ENCODE measurements around the gene NECAB2.

Gene NECAB2

DNA sequence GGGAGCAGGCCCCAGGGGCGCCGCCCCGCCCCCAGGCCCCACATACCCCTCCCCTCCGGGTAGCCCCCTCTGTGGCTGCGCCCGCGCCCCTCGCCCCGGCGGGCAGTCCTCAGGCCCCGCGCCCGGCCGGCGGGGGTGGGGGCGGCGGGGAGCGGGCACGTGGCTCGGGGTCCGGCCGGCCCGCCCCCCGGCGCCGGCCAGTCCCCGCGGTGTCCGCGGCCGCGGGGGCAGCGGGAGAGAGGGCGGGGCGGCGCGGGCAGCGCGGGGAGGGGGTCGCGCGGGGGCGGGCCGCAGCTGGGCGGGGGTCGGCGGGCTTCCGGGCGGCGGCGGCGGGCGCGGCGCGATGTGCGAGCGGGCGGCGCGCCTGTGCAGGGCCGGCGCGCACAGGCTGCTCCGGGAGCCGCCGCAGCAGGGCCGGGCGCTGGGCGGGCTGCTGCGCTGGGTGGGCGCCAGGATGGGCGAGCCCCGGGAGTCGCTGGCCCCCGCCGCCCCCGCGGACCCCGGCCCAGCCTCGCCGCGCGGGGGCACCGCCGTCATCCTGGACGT, 335 bp downstream of the NECAB2 start:
- DNase-seq: no peak

DNA sequence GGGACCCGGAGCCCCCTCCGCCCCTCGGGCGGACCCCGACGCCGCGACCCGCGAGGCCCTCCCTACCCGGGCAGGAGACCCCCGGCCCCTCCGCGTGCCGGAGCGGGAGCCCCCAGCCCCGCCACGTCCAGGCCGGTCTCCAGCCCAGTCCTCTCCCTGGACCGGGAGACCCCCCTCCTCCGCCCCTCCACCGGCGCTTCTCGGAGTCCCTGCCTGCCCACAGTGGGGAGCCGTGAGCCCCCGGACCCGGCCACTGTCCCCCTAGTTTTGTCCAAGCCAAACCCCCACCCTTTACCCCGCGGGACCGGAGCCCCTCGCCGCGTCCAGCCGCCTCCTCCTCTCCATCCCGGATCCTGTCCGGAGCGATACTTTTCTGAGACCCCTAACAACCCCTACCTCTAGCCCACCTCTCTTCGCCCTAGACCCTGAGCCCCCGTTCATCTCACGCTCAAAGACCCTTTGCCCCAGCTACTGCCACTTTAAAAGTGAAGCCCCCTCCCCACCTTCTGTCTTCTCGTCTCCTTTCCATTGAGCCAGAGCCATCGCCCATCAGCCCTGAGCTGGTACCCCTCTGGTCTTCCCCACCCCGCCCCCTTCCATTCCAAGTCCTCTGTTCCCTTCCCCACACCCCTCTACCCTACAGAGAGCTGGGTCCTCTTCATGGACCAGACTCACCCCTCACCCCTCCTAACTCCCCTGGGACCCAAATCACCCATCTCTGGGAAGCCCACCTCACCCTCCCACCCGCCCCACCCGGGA, 1.0 kb downstream of the NECAB2 start:
- DNase-seq: no peak

DNA sequence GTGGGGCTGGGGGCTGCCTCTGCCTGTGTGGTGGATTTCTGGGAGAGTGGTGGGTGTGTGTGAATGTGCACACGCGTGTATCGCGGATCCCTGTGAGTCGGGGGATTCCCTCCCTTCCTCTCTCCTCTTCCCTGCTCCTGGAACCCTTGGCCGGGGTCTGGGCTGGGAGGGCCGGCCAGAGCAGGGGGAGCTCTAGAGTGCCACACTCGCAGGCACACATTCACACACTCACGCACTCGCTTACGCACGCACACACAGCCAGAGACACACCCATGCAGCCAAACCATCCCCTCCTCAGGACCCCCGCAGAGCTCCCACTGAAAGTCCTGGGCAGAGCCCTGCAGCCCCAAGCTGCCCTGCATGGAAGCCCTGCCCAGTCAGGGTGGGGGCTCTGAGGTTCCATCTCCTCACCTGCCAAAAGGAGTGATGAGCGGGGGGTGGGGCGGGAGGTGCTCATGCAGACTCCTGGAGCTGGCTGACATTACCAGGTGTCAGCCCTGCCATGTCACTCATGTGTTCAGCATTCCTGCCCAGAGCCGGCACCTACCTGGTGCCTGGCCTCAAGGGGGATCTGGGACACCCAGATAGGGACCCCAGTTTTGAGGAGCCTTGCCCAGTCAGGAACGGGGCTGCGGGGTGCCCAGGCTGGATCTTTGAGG, 1.9 kb downstream of the NECAB2 start:
- no peak for DNase-seq

DNA sequence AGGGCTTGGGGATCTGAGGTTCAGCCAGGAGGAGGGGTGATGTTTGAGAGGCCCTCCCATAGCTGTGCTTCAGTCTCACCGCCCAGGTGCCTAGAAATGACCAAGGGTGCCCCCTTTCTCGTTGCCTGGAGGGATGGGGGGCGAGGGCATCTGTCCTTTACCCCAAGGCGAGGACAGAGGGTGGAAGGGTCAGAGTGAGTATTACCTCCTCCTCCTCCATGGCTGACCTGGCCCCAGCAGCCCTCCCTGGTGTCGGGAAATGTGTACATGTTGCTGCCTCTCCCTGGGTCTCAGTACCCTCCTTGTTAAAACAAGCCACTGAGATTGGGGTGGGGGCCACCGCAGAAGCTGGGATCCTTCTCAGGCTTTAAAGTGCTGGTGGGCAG, 2.4 kb downstream of the NECAB2 start:
- DNase-seq: no peak

DNA sequence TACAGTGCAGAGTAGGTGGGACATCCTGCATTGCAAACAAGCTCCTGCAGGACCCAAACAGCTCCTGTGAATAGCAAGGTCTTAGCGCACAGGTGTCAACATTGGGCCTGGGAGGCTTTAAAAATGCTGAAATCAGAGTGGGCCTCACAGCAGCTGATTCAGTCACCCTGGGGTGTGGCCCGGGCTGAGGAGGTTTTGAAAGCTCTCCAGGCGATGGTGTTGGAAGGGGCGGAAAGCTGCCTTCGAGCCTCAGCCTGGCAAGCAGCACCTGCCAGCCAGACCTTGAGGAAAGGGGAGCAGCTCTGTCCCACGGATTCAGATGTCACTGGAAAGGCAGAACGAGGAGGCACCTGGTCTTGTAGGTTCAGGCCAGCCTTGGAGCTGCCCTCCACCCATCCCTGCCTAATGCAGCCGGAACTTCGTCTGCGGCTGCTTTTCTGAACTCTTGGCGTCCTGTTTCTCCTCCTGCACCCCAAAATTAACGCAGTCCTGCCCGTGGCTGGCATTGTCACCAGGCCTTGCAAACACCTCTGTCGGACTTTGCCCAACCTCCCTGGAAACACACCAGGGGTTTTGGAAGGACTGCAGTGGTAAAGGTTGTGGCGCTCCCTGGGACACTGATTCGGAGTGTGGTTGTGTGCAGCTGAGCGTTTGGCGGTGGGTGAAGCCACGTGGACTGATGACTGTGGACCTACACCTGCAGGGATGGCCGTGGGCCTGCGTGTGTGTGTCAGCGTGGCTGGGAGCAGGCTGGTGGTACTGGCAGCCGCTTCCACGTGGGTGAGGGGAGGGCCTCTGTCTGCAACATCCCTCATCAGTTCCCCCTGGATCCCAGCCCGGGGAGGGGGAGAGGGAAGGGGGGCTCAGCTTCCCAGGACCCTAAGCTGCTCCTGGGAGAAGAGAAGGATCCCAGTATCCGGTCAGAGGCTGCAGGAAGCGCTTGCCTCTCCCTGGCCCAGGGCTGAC, 3.4 kb downstream of the NECAB2 start:
- DNase-seq: no peak

DNA sequence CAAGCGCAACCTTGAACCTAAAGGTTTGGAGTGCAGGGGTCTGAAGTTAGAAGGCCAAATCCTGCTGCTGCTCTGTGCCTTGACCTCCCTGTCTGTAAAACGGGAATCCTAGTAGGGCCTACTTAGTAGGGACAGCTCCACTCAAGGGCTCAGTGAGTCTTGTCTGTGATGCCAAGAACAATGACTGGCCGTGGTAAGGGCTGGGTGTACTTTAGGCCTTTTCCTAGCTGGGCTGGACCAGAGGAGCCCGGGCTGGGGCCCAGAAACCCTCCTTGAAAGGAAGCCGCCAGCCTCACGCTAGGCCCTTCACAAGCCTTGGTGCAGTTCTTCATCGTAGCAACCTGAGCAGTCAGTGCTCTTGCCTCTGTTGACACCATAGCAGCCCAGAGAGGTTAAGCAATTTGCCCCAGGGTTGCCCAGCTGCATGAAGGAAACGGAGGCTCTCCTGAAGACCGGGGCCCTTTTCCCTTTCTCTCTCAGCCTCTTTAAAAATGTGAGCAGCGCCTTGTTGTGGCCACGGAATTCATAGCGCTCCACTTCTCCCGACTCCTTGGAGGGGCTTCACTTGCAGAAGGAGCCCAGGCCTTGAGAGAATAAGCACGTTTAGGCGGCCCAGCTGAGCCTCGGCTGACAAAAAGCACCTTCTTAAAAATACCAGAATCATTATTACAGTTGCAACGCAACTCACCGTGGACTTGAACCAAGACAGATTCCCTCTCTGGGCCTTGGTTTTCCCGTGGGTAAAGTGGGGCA, 4.4 kb downstream of the NECAB2 start:
- peak; percentile 80 for DNase-seq

DNA sequence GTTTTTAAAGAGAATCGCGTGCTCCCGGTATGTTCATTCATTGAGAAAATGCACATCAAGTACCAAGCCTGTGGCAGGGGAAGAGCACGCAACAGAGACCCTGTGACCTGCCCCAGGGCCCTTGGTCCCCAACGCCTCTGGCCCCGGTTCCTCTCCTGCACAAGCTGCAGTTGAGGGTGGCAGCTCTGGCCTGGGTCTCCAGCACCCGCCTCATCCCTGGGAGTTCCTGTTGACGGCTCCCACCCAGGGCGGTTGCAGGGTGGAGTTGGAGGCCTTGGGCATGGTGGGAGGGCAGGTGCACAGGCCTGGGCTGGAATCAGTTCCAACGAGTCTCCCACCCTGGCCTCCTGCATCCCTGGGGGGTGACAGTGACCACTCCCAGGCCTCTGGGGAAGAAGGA, 5.0 kb downstream of the NECAB2 start:
- DNase-seq: no peak

DNA sequence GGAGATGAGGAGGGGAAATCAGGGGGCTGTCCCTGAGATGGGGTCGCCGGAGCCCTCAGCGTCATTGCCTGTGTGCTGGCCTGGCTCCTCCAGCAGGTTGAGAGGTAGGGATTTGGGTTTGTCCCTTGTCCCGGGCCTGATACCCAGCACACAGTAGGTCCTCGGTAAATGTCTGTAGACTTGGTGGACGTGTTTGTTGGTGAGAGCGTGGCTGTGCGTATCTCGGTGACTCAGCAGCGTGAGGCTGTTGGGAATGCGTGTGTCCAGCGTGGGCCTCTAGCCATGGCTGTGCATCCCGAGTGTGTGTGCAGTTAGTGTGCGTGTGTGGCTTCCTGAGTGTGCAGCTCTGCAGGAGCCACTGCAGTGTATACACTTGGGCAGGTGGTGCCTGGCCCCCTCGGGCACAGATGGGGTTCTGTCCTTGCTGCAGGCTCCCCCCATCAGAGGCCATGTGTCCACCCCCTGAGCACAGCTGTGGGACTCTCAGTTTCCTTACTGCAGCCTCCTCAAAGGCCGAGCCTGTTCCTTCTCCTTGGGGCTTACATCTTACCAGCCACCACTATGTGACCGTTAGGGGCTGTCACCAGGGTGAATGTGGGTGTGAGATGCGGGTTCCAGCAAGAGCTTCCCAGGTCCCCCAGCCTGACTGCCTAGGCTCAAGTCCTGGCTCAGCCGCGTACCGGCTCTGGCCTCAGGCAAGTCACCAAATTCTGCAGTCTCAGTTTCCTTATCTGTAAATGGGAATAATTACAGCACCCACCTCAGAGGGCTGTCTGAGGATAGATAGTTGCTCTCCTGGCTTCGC, 5.7 kb downstream of the NECAB2 start:
- no peak for DNase-seq

DNA sequence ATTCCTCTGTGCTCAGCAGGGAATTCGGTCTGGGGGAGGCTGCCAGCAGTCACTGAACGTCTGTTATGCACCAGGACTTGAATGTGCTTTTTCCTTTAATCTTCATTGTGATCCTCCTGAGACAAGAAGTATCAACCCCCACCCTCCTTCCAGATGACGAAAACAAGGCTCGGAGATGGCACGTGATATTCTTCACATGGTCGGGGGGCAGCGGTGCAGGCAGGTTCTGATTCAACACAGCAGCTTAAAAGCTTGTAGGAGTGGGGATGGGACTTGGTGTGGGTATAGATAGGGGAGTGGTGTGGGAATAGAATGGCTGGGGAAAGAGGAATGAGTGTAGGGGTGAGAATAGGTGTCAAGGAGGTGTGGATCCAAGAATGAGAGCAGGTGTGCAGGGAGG, 6.4 kb downstream of the NECAB2 start:
- DNase-seq: no peak

DNA sequence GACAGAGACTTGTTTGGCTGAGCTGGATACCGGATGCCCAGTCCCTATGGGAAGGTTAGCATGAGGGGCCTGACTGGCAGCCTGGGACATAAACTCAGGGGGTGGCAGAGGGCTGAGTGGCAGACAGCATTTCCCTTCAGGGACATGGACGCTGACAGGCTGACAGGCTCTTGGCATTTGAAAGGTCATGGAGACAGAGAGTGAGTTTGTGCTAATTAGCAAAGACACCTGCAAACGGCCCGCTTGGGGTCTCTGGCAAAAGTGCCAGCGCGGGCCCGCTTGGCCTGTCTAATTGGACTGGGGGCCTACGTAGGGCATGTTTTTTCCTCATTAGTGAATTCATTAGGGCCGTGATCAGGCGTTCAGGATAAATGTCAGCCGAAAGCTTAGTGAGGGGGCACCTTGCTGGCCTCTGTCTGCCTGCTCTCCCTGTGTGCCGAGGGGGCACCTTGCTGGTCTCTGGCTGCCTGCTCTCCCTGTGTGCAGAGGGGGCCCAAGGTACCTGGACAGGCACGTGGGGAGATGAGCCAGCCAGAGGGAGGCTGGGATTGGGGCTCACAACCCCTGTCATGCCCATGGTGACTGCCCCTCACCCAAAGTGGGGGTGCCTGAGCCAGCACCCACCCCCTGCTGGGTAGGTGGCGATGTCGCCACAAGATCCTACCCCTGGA, 7.7 kb downstream of the NECAB2 start:
- no peak for DNase-seq

DNA sequence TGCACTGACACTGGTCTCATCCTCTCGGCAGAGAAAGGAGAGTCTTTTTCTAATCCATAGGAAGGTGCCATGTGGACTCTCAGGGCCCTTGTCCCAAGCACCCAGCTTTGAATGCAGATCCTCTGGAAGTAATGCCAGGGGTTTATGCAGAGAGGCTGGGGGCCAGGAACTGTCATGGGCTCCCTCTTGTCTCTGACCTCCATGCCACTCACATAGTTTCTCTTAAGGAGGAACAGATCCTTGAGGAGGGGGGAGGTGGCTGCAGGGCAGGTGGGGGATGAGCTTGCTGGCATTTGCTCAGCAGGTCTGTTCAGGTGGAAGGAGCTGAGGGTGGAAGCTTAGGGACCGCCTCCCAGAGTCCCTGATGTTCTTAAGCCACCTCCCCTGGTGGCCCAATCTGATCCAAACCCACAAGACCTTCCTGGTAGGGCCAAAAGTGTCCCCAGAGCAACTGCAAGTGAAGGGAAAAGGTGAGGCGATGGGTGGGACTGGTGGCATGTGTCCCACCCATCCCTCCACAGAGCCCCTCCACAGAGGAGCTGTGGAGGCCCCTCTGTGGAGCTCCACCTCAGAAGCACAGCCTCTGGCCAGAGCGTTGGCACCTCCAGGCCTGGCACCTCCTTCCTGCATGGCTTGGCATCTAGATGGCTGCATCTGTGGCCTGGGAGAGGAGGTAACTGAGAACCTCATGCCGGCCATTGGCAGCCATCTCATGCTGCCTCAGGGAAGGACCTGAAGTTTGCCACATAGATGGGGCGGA, 9.2 kb downstream of the NECAB2 start:
- DNase-seq: no peak

DNA sequence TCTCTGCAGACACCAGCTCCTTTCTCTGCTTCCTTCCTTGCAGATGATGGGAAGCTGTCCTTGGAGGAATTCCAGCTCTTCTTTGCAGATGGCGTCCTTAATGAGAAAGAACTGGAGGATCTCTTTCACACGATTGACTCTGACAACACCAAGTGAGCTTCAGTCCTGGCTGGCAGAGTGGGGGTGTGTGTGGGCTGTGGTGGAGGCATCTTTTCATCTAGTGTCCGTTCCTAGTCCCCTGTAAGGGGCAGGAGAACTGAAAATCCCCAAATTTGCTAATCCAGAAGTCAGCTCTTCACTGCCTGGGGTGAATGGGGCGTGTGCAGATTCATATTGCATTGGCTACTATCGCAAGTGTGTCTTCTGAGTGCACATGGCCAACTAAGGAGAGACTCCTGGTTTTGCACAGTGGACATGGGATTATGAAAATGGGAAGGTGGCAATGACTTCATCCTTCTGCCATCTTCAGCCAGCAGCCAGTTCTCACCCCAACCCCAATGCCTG, 10.4 kb downstream of the NECAB2 start:
- DNase-seq: no peak

DNA sequence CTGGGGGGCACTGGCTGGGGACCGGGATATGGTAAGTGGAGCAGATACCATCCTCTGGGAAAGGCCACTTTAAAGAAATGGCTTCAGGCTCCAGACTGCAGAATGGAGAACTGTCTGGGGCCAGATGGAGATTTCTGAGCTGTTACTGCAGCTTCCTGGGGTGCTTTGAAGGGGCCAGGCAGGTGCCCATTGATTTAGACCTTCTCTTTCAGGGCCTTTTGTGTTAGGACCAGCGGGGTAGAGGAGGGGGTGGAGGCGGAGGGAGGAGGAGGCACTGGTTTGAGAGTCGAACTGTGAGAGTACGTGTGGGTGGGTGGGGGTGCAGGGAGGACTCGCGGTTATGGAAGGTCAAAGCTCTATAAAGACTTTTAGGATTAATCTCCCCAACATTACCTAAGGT, 11.4 kb downstream of the NECAB2 start:
- DNase-seq: no peak

DNA sequence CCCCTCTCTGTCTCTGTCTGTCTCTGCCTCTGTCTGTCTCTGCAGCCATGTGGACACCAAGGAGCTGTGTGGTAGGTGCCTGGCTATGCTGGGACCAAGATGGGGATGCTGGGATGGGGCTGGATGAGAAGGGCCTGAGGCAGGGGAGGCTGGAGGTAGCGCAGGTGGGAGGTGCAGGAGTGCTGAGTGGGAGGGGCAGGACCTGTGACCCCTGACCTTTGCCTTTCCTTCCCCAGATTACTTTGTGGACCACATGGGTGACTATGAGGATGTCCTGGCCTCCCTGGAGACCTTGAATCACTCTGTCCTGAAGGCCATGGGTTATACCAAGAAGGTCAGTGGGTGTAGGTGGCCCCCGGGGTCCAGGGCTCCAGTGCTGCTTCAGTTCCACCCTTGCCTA, 12.8 kb downstream of the NECAB2 start:
- DNase-seq: no peak

DNA sequence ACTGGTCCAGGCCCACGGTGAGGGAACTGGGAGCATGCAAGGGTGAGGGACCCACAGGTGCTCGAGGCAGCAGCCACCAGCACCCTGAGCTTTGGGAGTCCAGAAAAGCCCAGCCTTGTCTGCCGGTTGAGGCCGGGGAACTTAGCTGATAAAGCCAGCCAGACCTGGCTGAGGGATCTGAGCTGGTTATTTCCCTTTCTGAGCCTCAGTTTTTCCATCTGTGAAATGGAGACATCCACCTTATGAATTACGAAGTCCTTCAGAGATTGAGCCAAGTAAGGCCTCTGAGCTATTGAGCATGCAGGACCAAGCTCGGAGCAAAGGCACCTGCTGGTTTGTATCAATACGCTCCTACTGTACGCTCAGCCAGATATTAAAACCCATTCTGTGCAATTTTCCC, 13.8 kb downstream of the NECAB2 start:
- DNase-seq: no peak

DNA sequence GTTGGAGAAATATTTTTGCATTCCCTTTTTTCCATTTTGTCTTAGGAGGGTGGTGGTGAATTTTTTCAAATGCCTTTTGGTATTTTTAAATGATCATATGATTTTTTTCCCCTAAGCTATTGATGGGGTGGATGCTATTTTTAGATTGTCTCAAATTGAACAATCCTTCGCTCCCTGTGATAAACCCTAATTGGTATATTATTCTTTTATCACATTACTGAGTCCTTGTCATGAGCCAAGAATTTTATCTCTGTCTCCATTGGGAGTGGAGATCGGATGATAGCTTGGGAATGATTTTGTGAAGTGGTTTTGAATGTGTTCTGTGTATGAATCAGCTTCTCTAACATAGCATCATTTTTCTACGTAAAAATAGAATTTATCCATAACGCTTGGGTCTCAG, 15.4 kb downstream of the NECAB2 start:
- DNase-seq: no peak

DNA sequence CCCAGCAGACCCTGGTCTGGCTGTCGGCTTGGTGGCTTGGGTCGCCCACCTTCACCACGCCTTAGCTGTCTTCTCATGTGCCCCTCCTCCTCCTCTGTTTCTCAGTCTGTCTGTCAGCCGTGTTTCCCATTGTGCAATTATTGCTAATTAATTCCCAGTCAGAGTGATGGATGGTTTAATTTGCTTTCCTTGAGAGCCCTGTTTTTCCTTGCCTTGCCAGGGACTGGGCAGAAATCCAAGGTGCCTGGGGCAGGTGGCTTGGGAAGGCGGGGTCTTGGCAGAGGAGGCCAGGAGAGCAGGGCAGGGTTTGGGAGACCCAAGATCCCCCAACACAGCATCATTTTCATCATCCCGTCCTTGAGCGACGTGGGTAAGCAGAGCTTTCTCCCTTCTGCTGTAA, 21.3 kb downstream of the NECAB2 start:
- DNase-seq: no peak

DNA sequence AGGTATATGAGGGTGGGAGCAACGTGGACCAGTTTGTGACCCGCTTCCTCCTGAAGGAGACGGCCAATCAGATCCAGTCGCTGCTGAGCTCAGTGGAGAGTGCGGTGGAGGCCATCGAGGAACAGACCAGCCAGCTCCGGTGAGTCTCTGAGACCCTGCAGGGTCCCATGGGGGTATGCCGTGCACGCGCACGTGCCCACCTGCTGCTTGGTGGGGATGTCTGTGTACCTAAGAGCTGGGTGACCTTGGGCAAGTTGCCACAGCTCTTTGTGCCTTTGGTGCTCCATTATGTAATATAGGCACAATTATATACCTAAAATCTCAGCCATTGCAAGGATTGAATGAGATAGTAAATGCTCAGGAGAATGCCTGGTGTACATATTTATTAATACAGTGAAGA, 22.4 kb downstream of the NECAB2 start:
- DNase-seq: no peak

DNA sequence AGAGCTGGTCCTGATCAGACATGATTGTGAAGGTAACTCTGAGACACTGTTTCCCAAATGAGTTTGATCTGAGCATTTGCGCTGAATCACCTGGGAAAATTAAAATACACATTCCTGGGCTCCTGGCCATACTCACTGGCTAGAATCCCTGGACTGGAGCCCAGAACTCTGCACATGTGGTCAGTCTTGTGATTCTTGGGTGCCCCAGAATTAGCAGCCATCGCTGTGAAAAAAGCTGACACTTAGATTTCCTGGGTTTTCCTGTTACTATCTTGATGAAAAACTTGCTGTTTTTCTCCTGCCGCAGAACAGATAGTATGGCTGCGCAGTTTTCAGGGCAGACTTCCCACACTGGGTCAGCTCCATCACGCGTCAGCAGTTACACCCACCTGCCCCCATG, 24.6 kb downstream of the NECAB2 start:
- no peak for DNase-seq

DNA sequence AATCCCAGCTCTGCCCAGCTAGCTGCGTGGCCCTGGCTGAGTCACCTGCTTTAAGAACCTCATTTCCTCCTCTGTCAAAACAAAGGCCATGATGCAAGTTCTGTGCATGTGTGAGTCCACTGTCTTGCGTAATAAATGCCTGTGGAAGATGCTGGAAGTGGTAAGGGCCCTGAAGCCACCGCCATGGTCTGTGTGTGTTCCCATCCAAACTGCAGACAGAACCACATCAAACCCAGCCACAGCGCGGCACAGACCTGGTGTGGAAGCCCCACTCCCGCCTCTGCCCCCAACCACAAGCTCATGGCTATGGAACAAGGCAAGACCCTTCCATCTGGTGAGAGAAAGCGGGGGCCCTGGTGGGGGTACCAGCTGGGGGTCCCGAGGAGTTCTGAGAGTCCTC, 26.0 kb downstream of the NECAB2 start:
- no peak for DNase-seq
